OCI-LY1 (cell line): ENCODE measurements around the gene CCDC50.

Experiments
- EZH2 ChIP-seq: fragments of 200-600 bp; sonication (generic), shearing (Covaris generic); IDR thresholded peaks from 2 replicates; pipeline ENCODE4 v1.8.0; 2017; ENCODE audit warnings: borderline replicate concordance, mixed run types, mild to moderate bottlenecking, antibody characterized with exemption, low read length, moderate library complexity, mixed read lengths
- TF ChIP-seq, protein P1 (sequence below): fragments of 200-600 bp; sonication (generic), shearing (Covaris generic); IDR thresholded peaks from 2 replicates; pipeline ENCODE4 v1.5.1; 2017; ENCODE audit warnings: mild to moderate bottlenecking, antibody characterized with exemption, low read length, moderate library complexity, mixed read lengths

DNA sequence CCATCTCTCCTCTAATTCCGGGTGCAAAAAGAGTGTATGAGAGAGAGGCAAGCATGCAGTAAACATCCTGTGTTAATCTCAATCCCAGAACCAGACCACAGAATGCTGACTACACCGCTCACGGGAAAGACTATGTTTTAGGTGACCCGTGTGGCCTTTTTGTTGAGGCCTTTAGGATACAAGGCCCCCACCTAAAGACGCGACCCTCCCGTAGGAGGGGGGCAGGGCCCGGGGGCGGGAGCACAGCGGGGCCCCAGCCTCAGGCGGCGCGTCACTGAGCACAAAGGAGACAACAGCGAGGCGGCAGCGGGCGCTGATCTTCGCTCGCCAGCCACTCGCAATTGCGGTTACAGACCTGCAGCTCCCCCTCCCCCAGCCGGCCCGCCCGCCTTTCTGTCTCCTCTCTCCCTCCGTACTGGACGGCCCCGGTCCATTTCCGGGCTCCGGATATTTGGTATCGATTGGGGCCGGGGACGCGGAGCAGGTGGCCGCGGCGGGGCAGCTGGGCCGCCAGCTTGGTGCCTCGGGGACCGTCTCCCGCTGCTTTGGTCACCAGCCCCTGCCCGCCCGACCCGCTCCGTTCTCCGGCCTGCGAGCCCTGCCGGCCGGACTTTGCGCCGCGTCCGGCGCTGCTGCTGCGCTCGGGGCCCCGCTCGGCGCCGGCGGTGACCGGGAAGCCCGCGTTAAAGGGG lies at the start of gene CCDC50:
- no peak for TF ChIP-seq EZH2
- TF ChIP-seq, protein P1, sequence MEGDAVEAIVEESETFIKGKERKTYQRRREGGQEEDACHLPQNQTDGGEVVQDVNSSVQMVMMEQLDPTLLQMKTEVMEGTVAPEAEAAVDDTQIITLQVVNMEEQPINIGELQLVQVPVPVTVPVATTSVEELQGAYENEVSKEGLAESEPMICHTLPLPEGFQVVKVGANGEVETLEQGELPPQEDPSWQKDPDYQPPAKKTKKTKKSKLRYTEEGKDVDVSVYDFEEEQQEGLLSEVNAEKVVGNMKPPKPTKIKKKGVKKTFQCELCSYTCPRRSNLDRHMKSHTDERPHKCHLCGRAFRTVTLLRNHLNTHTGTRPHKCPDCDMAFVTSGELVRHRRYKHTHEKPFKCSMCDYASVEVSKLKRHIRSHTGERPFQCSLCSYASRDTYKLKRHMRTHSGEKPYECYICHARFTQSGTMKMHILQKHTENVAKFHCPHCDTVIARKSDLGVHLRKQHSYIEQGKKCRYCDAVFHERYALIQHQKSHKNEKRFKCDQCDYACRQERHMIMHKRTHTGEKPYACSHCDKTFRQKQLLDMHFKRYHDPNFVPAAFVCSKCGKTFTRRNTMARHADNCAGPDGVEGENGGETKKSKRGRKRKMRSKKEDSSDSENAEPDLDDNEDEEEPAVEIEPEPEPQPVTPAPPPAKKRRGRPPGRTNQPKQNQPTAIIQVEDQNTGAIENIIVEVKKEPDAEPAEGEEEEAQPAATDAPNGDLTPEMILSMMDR: no peak
